22Rv1 (cell line): ENCODE measurements around the gene ZNF283.

Experiments
- H3K27ac ChIP-seq: fragments of 450-650 bp; 2 replicates; pipeline ENCODE4 v1.5.1; 2017
- CTCF ChIP-seq: fragments of 450-650 bp; IDR thresholded peaks from 2 replicates; pipeline ENCODE4 v1.5.1; 2017; ENCODE audit warnings: mild to moderate bottlenecking
- ZFX ChIP-seq: fragments of 450-650 bp; IDR thresholded peaks from 2 replicates; pipeline ENCODE4 v1.6.1; 2017; ENCODE audit warnings: antibody characterized with exemption, borderline replicate concordance

ZNF283 gene

DNA sequence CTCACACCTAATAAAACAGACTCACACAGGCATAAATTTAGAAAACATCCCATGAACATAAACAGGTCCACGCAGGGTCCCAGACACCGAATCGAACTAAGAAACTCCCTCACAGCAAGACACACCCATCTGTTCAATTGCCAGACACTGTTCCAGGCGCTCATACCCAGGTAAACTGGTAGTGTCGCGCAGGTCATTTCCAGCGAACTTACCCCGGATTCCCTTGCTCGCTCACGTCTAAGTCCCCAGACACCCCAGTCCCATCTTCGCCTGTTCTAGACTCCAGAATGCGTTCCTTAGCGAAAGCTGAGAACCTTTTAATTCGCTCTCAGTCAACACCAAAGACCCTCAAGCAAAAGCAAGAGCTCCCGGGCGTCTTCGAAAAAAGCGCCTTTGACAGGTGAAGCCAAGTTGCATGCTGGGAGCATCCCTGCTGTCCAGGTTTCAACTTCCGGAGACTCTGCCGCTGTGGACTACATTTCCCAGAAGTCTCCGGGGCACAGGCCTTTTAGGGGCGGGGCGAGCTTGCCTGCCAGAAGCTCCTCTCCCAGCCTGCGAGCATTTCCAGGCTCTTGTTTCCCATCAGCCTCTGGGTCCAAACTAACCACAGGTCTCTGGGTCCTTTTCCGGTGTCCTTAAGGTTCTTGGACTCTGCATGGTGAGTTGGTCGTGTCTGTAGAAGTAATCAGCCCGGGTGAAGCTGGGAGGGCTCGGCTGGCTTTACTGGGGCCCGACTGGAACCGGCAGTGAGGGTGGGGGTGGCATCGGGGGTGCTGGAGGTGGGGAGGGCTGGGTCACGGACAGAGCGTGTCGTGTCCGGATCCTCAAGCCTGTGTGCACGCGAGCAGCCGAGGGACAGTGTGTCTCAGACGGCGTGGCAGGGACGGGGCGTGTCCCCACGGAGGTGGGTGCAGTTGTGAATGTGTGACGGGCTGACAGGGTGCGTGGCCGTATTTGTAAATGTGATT is at the start of gene ZNF283:
ZNF283 (plus strand) TSS at position 535 of the 968 bp plus-strand sequence. CDS start 6,184 bp downstream, outside the sequence.
- H3K27ac ChIP-seq = peak within 1 kb of the TSS; percentile 71
- no peak for TF ChIP-seq CTCF
- no peak for TF ChIP-seq ZFX

DNA sequence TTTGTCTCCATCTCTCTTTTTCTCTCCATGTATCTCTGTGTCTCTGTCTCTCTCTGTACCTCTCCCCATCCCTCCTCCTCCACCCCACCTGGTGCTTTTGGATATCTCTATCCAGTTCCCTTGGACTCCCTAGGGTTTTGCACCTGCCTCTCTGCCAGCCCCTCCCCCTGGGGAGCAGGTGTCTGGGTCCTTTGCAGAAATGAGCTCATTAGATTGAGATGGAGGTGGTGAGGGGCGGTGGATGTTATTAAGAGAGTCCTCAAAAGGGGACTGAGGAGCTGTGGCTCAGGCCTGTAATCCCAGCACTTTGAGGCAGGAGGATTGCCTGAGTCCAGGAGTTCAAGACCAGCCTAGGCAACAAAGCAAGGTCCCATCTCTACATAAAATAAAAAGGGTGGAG is 48.5 kb upstream of the ZNF283 start:
- no peak for TF ChIP-seq ZFX
- no peak for TF ChIP-seq CTCF
- no peak overlapping the region for H3K27ac ChIP-seq

GRCh38 chr19:43779147-43779819 is 47.8 kb upstream of the ZNF283 start:
- TF ChIP-seq ZFX (no peak), CTCF (no peak)
- H3K27ac ChIP-seq = no peak overlapping the region

DNA sequence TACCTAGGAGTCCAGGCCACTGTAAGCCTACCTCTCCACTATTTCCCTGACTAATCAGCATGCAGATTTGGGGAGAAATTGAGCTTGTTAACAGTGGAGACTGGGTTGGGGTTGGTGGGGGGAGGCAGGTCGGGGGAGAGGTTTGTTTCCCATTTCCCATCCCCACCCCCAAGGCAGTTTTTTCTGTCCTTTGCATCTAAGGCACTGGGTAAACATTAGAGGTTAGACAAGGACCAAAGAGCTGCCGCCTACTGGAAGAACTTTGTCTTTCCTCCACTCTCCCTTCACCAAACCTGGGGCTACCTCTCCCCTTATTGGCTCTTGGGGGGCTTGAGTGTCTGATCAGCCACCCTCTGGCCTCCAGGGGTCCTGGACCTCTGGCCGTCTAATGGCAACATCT is 47.3 kb upstream of the ZNF283 start:
- TF ChIP-seq CTCF (no peak), ZFX (no peak)
- no peak overlapping the region for H3K27ac ChIP-seq

DNA sequence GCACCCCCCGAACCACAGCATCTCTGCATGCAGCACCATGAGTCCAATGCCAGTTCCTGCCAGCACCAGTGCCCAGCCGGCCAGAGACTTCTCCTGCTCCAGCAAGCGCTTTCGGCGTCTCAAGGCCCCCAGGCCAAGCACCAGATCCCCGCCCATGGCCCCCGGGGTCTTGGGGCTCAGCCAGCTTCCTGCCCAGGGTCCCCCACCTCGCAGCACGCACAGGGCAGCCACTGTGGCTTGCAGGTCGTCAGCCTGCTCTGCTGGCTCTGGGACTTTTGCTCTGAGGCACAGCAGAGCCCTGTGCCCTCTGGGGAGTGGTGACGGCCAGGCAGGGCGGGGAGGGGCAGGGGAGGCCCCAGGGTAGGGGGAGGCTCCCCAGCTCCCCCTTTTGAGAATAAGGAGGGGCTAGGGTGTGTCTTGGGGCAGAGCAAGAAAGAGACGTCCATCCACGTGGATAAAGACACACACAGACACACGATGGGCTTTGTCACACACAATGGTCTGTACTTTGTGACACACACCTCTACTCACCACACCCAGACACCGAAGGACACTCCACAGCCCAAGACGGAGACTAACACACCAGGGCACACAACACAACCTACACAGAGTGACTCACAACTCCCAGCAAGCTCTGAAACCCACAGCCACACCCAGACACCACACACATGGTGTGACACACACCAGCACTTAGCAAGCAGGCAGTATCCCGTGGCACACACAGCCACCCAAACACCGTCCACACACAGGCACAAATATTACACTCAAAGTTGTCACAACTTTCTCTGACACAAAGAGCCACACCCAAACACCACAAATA is 46.2 kb upstream of the ZNF283 start, which contains the start of gene KCNN4:
KCNN4 (minus strand) TSS at position 268 of the 820 bp plus-strand sequence; CDS start at position 156, 112 bp downstream.
- no peak within 1 kb of the TSS for H3K27ac ChIP-seq
- TF ChIP-seq ZFX = no peak
- no peak for TF ChIP-seq CTCF

DNA sequence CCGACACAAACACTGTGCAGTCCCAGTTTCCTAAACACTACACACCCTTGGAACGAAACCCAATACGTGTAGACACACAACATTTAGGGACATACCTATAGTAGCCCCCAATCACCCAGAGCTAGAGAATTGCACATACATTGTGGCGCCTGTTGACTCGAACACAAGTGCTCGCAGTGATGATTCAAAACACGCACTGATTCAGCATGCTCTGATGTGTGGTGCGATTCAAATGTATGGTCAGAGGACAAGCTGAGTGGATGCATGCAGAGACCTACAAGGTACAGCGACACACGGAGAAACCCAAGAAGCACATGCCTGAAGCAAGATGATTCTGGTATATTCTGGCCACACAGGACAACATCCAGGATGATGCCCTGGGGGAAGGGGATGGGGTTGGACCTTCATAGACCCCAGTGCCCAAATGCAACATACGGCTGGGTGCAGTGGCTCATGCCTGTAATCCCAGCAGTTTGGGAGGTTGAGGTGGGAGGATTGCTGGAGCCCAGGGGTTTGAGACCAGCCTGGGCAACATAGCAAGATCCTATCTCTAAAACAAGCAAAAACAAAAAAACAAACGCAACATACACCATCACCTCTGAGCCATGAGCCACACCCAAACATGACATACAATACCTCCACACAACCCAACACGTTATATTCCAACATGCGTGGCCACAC is 45.4 kb upstream of the ZNF283 start:
- no peak for TF ChIP-seq CTCF
- TF ChIP-seq ZFX = no peak
- no peak overlapping the region for H3K27ac ChIP-seq
